HG02981 (cell line): ENCODE measurements around the gene SCARB1.
A peak's percentile ranks its signal among the peaks of the same experiment; 100 is the strongest.

Experiments
- ATAC-seq: cut with Tn5 transposase; IDR thresholded peaks from one replicate; pipeline ENCODE4 v1.9.1; 2021; ENCODE audit warnings: mild to moderate bottlenecking, moderate library complexity; ENCODE audit not compliant: unreplicated experiment

The SCARB1 gene

DNA sequence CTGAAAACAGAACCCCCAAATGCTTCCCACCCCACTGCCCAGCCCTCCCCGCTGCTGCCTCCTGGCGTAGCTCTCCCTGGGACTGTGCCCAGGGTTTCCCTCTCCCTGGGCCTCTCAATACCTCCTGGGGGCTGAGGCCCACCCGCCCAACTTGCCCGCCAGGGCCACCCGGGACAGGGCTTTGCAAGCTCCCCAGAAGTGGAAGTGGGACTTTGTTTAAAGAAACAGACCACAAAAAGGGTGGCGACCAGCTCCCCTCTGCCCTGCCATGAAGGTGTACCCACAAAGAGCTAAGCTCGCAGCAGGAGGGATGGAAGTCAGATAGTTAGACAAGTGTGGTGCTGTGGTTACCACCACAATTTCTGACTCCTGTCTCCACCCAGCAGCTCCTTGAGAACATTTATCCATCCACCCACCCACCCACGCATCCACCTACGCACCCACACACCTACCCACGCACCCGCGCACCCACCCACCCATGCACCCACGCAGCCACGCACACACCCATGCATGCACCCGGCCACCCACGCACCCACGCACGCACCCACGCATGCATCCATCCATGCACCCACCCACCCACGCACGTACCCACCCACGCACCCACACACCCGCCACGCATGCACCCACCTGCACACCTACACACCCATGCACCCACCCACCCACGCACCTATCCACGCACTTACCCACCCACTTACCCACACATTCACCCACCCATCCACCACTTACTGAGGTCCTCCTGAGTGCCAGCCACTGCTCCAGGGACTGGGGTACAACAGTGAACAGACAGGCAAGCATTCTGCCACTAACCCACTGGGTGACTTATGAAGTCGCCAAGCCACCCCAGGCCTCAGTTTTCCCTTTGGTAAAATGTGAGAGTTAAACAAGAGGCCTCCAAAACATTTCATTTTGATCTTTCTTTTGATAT, 127.3 kb downstream of the SCARB1 start:
- ATAC-seq = no peak

DNA sequence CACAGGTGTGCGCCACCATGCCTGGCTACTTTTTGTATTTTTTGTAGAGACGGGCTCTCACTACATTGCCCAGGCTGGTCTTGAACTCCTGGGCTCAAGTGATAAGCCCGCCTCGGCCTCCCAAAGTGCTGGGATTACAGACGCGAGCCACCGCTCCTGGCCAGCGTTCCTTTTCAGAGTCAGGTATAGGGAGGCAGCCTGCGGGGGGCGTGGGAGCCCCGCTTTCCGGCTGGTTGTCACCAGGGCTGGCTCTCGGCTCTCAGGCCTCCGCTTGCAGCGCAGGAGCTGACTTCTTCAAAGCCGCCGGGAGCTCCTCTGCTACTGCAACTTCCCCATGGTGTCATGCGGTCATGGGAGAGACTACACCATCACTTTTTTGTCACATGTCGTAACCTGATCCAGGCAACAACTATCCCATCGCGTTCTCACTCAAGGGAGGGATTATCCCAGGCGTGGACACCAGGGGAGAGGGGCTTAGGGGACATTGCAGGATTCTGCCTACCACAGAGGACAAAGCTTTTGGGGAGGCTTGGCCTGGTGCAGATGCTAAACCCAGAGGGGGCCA, 129.4 kb downstream of the SCARB1 start:
- ATAC-seq = no peak

DNA sequence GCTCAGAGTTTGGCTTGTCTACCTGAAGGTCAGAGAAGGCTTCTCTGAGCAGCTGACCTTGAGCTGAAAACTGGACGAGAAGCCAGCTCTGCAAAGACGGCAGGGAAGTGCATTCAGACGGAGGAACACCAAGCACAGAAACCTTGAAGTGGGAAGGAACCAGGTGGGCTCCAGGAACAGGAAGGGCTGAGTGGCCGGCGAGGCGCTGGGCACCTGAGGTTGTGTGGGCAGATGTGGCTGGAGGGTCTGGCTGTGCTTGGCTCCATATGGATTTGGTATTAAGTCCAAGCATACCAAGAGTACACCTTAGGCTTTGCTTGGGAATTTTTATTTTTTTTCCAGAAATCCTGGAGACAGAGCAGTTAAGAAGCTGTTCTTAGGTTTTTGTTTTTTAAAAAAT, 130.6 kb downstream of the SCARB1 start:
- no peak for ATAC-seq

DNA sequence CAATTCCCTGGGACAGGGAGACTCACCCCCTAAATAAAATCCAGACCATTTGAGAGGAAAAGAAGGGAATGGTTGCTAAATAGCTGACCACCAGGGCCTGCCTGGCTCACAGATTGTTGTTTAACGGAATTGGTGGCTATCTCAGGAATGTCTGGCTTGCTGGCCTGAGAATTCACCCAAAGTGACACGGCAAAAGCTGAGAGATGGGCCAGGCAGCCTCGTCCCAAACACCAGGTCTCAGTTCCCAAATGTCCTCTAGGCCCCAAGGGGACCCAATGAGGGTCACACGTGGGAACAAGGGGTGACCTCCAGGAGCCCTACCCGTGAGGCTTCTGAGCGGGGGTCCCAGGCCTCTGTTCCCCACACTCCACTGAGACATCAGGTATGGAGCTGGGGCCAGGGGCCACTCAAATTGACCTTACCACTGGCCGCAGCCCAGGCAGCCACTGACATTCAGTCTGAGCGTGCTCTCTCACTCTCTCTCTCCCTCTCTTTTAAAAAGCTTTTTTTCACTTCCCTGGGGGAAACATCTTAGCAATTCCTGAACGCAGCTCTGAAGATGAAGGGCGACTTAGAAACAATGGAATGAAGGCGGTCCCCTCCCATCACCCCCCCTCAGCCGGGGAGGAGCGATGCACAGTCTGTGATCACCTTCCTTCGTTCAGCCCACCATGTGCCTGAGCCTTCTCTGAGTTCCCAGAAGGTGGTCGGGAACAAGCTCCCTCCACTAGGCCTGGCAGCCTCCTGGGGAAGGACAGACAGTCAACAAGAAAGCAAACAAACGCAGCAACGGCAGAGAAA, 131.2 kb downstream of the SCARB1 start:
- no peak for ATAC-seq

DNA sequence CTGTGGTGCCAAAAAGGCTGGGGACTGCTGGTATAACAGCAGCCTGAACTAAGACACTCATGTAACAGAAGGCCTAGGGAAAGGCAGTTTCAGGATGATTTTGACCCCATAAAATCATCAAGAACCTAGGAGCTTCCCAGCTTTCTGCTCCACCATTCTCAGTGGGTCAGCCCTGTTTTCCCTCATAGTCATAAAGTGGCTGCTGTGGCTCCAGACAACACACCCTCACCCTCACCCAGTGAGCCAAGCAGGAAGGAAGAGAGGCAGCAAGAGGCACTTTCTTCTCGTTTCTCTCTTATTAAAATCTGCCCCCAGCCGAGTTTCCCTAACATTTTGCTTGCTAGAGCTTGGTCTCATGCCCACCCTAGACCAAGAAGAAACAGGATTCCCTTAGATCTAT, 131.8 kb downstream of the SCARB1 start:
- ATAC-seq = no peak

DNA sequence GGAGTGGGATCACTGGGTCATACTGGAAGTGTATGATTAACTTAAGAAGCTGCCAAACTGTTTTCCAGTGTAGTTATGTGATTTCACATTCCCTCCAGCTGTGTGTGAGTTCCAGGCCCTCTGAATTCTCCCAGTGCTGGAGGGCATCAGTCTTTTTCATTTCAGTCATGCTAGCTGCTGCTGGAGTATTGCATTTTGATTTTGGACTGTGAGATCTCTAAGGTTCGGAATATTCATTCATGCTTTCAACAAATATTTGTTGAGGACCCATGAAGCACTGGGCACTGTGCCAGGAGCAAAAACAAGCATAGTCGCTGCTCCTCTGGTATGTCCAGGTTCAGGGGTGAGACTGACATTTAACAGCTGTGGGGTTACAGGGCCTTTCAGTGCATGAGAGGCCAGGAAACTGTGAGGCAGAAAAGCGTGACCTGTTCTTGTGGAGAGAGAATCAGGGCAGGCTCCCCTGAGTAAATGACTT, 133.2 kb downstream of the SCARB1 start:
- no peak for ATAC-seq

DNA sequence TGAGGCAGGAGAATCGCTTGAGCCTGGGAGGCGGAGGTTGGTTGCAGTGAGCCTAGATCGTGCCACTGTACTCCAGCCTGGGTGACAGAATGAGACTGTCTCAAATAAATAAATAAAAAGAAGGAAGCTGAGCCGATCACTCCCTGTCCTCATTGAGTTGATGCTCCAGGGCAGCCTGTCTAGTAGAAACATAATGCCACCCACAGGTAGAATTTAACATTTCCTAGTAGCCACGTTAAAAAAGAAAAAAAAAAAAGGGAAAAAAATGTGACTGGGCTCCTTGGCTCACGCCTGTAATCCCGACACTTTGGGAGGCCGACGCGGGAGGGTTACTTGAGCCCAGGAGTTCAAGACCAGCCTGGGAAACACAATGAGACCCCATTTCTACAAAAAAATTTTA, 135.7 kb downstream of the SCARB1 start:
- no peak for ATAC-seq

DNA sequence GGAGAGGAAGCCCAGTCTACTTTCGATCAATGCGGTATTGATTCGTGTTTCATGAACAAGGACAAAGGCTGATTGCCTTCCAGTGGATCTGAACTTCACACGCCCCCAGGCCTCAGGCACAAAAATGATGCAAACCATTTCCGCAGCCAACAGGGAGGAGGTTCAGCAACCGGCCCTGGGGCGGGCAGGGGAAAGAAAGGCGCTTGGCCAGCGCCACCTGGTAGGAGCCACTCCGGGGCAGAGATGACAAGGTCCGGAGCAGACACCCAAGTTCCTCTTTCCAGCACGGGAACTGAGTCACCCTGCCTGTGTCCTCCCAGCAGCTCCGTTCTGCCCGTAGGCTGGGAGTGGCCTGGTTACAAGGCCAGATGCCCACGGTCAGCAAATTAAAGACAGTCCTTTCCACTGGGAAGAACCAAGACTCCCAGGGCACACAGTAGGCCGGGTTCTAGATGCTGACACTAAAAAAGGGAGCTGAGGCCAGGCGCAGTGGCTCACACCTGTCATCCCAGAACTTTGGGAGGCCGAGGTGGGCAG, 136.3 kb downstream of the SCARB1 start:
- peak; percentile 48 for ATAC-seq
